HG02884 (cell line): ENCODE data around the gene PEF1.

Experiments used
- ATAC-seq: cut with Tn5 transposase; IDR thresholded peaks from one replicate; pipeline ENCODE4 v1.9.1; 2021; ENCODE audit warnings: mild to moderate bottlenecking, moderate library complexity; ENCODE audit not compliant: unreplicated experiment

The PEF1 gene

GRCh38 chr1:31633117-31633516 is 11.6 kb downstream of the PEF1 start:
- ATAC-seq: no peak

- ATAC-seq: no peak
These were observed 12.0 kb downstream of the PEF1 start for GRCh38 chr1:31632649-31633048.

- no peak for ATAC-seq
These were observed 15.6 kb downstream of the PEF1 start for GRCh38 chr1:31628931-31629556.

GRCh38 chr1:31627930-31628559 is 16.6 kb downstream of the PEF1 start:
- ATAC-seq: no peak

GRCh38 chr1:31627301-31627929 is 17.3 kb downstream of the PEF1 start:
- ATAC-seq: no peak

- no peak for ATAC-seq
These were observed 18.2 kb downstream of the PEF1 start for GRCh38 chr1:31626223-31627207.

- no peak for ATAC-seq
These were observed 19.0 kb downstream of the PEF1 start for GRCh38 chr1:31625561-31626222.

- ATAC-seq: no peak
These were observed 19.8 kb downstream of the PEF1 start for GRCh38 chr1:31624731-31625514.

- no peak for ATAC-seq
These were observed 20.4 kb downstream of the PEF1 start for GRCh38 chr1:31624309-31624708.

GRCh38 chr1:31623365-31623764 is 21.3 kb downstream of the PEF1 start:
- ATAC-seq: no peak

- ATAC-seq: no peak
These were observed 22.6 kb downstream of the PEF1 start for GRCh38 chr1:31621847-31622730.

- ATAC-seq: no peak
These were observed 23.2 kb downstream of the PEF1 start for GRCh38 chr1:31621498-31621820.

- ATAC-seq: no peak
These were observed 23.8 kb downstream of the PEF1 start for GRCh38 chr1:31620631-31621497.

- ATAC-seq: no peak
These were observed 25.5 kb downstream of the PEF1 start for GRCh38 chr1:31618916-31619846.

- no peak for ATAC-seq
These were observed 26.5 kb downstream of the PEF1 start for GRCh38 chr1:31617916-31618746.

- no peak for ATAC-seq
These were observed 27.3 kb downstream of the PEF1 start, which contains the start of gene HCRTR1 for GRCh38 chr1:31617218-31617915. Gene HCRTR1, plus strand, starts transcription at chr1:31617689. Its CDS starts 1,504 bp downstream, at chr1:31619193.
